Renal cortical epithelial cell (primary cell): ENCODE measurements around the gene WDR86. TPM values are rescaled to one million over a fixed set of nuclear protein-coding genes. Genes with fewer than 3 reads are reported as not detected.

Experiments used
- DNase-seq: peaks from one replicate; pipeline ENCODE4 v3.0.0-alpha.2; 2011; ENCODE audit warnings: low read depth
- total RNA-seq: library from RNA; depleted of rRNA; stranded (reverse); fragments of >200 nt; gene quantifications from 2 replicates; pipeline ENCODE4 v1.2.3, GENCODE V29; 2014

WDR86 gene
- total RNA-seq, 1 donor from 2014 or later: 1.5 TPM

DNA sequence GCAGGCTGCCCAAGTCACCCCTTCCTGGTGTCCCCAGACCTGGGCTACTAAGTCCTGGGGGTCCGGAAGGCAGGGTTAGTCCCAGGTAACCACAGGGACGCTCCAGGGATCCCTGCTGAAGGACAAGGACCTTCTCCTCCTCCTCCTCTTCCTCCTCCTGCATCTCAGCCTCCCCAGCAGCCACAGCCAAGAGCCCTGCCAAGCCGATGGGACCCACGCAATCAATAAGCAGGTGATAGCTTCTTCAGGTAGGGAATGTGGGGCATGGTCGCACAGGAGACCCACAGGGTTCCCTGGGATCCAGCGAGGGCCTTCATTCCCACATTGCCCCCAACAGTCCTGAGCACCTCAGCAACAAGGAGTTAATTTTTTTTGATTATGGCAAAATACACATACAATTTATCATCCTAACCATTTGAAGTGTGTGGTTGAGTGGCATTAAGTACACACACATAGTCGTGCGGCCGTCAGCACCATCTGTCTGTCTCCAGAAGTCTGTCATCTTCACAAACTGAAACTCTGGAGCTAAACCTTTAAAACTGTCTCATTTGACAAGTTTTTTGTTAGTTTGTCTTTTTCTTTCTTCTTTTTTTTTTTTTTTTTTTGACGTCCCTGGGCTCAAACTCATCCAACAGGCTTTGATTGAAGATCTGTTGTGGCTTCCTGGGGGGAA, 18.0 kb upstream of the WDR86 start:
- no peak for DNase-seq

DNA sequence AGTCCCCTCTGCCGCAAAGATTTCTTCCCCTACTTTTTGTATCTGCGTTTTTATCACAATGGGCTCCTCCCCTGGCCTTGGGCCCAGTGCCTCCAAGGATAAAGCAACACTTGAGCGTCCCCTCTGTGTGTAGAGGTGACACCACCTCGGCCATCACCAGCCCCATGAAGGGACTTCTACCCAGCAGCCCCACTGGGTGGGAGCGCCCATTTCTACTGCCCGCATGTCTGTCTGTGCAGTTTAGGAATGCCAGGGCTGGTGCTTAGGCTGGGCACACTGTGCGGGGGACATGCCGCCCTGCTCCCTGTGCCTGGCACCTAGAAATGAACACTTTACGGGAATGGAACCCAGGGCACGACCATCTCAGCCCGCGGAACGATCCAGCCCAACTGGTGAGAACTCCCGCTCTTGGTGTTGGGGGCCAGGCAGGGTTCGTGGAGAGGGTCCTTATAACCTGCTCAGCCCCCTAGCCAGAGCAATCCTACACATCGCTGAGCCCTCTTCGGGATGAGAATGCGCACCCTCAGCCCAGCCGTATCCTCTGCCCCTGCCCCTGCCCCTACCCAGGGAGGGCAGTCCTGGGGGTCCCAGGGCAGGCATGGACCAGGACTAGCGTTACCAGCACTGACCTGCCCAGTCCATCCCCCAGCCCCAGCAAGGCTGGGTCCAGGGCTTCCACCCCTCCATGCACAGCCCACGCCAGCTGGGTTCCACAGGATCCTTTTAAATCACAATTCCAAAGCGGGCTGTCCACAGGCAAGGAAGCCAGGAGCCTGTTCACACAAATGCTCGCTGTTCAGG, 17.3 kb upstream of the WDR86 start:
- DNase-seq: no peak

DNA sequence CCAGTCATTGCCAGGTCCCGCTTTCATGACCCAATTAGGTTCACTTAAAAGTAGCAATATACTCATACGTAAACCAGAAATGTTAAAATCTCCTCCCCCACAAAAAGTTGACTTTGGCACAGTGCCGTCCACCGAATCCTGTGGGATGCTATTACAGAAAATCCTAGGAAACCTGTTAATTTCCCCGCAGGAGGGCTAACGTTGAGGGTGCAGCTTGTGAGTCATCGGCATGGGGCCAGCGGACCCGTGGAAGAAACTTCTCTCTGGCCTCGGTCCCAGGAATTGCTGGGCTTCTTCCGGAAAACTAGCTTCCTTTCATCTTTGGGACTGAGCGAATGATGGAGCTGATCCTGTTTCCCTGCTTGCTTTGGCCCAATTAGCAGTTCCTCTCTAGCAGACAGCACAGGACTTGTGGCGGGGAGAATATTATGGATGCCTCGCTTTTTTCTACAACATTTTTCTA, 16.6 kb upstream of the WDR86 start:
- peak; percentile 33 for DNase-seq

DNA sequence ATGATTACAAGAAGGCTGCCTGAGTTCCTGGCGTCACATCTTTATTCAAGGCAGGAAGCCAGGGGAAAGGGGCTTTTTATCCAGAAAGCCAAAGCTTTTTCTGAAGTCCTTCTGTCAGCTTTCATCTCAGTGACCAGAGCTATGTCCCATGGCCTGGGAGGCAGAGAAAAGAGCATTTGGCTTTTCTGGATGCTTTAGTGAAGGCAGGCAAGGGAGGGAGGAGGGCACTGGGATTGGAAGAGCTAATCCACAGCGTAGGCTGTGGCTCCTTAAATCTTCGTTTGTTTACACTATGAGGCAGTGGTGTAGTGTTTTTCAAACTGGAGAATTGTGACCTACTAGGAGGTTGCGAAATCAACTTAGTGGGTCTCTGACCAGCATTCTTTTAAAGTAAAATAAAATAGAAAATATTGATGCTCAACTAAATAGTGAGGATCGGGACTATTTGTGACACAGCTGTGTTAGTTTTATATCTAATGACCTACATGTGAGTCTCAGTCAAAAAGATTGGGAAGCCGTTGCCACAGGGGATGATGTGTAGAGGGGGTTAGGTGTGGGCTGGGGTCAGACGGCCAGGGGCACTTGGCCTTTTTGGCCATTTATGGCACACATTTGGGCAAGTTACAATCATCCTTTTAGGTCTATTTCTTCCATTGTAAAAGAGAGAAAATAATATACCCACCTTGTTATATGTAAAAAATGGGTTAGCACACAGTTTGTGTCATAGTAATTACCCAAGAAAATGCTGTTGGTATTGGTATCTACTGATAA, 16.0 kb upstream of the WDR86 start:
- peak; percentile 38 for DNase-seq

DNA sequence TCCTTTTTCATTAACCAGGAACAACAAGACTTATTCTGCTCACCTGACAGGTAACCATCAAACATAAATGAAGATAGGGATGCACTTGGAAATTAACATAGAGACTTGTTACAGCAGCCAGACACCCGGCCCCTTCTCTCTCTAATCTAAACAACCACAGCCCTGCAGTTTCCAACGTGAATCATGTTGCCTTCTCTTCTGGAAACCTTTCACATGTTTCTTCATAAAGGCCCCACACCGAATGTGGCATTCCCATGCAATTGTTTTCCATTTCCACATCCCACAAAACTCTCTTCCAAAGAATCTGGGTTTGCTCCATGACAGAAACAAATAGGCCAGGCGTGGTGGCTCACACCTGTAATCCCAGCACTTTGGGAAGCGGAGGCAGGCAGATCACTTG, 15.0 kb upstream of the WDR86 start:
- no peak for DNase-seq

DNA sequence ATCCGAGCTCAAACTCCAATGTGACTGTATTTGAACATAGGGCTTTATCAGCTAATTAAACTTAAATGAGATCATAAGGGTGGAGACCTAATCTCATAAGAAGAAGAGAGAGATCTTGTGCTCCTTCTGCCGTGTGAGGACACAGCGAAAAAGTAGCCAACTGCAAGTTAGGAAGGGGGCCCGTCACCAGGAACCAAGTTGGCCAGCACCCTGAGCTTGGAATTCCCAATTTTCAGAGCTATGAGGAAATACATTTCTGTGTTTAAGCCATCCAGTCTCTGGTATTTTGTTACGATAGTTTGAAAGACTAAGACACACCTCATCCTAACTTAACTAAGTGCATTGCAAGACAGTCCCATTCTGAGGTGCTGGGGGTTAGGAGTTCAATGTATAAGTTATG, 14.1 kb upstream of the WDR86 start:
- DNase-seq: no peak

DNA sequence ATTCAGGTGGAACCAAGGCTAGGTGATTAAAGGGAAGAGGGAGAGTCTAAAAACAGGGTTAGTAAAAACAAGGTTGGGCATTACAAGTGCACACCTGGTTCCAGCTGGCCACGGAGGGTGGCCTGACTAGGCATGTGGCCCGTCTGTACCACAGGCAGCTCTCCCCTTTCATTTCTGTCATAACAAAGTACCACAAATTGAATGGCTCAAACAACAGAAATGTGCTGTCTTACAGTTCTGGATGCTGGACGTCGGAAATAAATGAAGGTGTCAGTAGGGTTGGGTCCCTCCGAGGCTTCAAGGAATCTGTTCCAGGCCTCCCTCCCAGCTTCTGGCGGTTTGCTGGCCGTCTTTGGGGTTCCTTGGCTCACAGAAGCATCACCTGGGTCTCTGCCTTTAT, 13.4 kb upstream of the WDR86 start:
- no peak for DNase-seq

DNA sequence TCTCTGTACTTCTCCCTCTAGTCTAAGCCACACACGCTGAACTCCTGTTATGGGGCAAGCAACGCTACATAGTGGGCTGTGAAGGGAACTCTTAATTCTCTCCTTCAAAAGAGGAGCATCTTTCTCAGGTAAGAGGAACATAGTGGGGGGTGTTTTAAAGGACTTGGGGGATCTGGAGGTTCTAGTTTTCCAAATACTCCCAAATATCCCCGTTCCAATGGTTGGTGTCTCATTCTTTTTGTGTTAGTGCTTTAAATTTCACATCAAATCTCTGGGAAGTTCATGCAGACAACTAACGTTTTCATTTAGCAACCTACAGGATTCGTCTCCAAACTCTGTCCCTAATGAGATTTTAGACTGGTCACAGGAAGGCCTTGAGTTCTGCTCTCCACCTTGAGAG, 12.4 kb upstream of the WDR86 start:
- no peak for DNase-seq

DNA sequence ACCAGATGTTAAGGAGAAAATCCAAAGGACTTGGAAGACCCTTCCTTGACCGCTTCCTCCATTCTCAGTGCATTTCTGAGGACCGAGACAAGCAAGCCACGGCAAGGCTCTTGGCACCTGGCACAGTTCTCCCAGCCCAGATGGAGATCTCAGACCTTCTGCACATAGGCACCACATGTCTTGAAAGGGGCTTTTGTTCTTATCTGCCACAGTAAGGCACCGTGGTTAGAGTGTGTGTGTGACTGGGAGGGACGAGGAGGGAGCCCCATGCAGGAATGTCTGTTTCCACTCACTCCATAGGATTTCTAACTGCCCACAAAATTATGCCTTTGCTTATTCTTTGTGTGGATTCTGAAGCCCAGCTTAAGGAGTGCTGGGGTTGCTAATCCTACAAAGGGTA, 10.3 kb upstream of the WDR86 start:
- no peak for DNase-seq

DNA sequence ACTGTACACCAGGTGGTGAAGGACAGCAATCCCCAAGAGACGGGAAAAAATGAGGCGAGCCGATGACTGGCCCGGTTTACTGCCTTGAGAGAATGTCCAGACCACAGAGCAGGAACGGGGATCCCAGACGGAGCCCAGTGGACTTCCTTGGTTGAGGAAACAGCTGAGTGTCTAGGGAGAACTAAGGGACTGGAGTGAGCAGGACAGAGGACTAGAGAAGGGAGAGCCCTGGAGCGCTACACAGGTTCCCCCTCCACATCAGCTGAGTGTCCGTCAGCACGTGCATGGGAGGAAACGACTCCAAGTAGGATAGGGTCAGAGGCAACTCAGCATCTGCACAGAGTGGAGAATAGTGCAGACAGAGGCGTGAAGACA, 7.1 kb upstream of the WDR86 start:
- DNase-seq: no peak

DNA sequence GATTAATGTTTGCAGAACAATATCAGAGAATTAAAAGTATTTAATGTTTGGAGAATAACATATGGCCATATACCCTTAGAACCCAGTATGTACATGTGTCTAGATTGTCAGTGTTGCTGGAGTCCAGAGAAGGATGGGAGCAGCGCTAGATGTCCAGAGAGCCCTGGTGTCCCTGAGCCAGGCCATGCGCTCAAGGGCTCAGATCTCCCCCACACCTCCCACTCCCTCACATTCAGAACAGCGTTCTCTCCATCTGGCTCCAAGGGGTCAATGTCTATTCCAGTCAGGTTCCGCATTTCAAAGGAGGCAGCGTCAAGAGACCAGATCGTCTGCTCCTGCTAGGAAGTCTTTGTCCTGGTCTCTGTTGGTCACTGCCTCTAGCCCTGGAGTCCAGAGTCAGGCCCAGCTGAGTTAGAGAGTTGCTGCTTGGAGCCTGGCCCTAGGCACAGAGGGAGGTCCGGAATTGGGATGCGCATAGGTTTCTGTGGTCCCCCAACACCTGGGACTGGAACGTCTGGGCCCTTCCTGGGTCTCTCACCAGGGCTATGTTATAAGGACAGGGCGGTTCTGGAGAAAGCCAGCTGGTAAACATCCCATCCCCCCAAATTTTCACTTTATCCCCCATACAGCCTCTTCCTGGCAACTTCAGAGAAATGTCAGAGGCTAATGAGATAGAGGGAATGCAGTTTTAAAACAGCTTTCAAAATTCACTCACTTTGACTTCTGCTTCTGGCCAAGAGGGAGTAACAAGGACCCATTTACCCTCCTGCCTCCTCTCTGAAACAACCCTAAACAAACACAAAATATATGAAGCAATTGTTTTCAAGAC, 6.5 kb upstream of the WDR86 start:
- DNase-seq: no peak

DNA sequence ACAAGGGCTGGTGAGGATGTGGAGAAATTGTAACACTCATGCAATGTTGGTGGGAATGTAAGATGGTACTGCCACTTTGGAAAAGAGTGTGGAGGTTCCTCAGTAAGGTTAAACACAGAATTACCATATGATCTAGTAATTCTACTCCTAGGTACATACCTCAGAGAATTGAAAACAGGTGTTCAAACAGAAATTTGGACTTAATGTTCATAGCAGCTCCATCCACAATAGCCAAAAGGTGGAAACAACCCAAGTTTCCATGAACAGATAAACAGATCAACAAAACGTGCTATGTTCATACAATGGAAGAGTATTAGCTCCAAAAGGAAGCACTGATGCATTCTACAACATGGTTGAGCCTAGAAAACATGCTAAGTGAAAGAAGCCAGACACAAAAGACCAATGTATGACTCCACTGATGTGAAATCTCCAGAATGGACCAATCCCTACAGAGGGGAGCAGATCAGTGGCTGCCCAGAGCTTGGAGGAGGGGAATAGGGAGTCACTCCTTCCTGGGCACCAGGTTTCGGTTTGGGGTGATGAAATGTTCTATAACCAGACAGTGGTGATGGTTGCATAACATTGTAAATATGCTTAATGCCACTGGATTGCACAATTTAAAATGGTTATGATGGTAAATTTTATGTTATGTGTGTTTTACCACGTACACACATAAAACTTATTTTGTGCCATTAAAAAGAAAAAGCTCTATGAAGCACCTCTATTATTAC, 5.7 kb upstream of the WDR86 start:
- DNase-seq: no peak

DNA sequence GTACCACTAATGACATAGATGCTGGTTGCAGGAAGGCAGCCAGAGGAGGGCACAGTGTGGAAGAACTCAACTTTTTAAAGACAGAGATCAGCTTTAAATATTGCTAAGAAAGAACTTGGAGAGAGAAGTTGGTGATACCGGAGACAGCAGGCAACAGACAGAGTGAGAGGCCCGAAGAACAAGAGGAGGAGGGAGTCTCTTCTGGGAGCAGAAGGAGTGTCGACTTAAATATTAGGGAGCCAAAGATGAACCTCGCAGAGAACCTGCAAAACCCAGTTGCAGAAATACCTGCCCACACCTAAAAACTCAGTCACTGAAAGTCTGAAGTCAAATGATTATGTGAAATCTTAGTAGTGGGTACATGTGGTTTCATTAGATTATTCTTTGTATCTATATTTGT, 3.4 kb upstream of the WDR86 start:
- DNase-seq: no peak

DNA sequence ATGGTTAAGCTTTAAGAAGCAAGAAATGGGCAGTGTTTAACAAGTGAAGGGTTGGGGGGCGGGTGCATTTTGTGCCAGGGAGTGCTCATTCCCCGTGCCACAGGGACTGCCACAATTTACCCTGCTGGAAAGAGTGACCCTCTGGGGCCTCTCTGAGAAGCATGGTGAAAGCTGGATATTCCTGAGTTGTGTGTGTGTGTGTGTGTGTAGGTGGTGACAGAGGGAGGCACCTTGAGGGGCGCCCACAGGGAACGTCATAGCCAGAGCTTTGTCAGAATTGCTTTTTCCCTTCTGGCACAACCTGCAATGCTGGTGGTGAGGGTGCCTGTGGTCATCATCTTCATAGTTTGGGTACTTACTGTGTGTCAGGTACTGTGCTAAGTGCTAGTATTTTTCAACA, 2.5 kb upstream of the WDR86 start:
- no peak for DNase-seq

DNA sequence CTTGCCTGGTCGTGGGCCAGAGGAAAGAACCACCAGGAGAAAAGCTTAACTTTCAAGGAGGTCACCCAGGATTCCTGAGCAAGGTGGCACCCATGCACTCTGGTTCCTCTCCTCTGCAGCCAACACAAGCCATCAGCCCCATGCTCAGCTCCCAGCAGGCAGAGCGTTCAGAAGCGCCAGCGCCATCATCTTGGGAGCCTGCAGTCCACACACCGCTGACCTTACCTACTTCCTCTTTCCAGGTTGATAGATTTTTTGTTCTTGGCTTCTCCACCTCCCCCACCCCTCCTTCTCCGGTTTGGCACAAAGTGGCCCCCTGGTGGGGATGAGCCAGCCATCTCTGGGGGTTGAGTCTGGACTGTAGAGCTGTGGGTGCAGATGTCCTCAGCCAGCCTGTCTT, 1.7 kb upstream of the WDR86 start:
- DNase-seq: no peak

DNA sequence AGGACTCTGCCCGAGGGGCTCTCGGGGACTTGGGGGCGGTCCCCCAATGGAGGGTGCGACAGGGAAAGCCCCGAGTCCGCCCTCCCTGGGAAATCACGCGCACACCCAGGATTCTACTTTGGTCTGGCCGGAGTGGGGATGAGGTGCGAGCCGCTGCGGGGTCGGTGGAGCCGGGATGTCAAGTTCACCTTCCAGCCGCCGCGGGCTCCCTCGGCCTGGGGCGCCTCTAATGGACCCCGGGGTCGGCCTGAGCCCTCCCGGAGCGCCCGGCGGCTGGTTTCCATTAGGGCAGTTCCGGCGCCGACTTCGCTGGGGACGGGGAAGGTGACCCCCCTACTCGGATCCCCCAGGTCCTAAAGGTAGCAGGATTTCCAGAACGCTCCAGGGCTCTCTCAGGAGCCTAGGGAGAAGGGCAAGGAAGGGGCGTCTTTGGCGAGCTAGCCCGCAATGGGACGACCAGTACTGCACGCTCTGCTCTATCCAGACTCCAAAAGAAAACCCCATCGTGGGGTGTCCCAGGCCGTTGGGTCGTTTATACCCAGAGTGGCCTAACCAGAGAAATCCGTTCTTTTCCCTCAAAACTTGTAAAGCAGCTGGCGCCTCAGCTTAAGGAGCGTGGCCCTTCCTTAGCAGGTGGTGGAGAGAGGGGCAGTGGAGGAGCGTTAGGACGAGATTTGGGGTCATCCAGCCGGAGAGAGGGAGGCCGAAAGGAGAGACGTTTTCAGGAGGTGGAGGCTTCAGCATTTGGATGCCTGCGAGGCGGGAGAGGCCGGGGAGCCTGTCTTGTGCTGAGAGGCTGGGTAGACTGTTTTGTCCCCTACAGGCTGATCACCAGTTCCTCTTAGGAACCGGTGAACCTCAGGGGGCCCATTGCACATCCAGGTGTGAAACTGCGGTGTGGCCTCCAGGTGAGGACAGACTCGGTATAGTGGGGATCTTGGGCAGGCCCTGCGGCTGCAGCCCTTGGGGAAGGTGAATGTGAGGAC, 860 bp upstream of the WDR86 start:
- no peak for DNase-seq

DNA sequence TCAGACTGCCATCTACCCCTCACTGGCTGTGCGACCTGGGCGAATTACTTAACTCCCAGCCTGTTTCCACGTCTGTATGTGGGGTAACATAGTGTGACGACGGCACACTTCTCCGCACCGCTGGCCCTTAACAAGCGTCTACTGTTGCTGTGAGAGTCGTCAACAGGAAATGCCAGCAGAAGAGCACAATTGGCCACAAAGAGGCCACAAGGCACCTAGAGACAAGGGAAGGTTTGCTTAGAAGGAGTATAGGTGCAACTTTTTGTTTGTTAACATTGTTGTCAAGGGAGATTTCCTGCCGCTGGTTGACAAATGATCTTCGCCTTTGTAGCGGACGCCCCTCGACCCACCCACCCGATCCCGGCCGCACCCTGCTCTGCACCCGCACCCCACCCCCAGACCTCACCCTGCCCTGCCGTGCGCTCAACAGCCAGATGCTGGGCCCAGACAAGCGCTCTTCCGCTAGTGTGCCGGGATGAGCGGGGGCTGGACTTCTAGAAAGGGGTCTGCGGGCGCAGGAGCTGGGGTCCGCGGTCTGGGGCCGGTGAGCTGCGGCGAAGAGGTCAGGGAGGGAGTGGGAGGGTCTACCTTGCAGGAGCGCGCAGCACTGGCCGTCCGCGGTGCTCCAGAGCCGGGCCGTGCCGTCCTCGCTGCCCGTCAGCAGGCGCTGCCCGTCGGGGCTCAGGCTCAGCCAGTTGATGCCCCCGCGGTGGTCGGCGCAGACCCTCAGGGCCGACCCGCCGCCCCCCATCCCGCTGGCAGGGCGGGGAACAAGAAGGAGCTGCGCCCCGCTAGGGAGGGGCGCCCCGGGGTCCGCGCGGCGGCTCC, 785 bp downstream of the WDR86 start:
- DNase-seq: peak; percentile 66

DNA sequence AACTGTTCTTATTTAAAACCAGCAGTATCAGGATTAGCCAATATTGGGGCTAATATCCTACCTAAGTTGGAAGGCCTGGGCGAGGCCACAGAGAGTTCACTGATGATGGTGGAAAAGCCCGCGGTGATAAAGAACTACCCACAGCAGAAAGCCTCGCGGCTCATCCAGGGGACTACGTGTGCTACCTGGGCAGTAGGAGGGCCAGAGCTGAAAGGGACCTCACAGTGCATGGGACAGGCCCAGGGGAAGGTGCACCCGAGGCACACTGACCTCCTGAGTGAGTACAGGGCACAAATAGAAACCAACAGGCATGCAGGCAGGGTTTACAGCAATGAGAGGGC, 1.4 kb downstream of the WDR86 start:
- DNase-seq: no peak

DNA sequence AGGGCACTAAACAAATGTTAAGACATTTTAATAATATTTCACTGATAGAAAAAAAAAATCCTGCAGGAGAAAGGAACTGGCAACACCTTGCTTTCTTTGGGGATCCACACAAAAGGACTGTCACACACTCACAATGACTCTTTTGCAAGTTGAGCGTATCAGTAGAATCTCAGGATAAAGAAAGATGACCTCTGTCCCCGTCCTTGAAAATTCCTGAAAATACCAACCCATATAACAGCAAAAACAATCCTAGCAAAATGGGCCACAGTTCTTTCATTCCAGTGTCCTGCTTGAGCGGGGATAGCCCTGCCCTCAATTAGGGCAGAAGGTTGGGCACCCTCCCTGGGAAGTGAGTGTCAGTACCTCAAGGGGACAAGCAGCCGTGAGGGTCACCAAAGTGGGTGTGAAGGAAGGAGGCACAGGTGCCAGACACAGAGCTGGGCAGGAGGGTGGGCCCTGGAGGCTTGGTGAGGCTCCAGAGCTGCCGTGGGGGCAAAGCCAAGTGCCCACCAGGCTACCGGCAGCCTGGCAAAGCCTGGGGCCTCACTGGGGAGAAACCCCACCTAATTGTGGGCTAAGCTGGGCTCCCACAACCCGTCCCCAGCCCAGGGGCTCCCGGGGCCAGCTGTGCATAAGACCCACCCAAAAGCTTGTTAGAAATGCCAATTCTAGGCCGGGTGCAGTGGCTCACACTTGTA, 2.8 kb downstream of the WDR86 start:
- no peak for DNase-seq
